GM19240 (cell line): ENCODE data around the gene TSHR.
"Not testable (repeated sequence)": the region's sequence is repeated elsewhere in the genome, so short reads cannot be mapped to it uniquely, and the experiment has no call there.

ENCODE experiments used
- DNase-seq: peaks from one replicate; pipeline ENCODE4 v3.0.0; 2011; ENCODE audit warnings: low spot score; ENCODE audit not compliant: insufficient read length

TSHR gene

DNA sequence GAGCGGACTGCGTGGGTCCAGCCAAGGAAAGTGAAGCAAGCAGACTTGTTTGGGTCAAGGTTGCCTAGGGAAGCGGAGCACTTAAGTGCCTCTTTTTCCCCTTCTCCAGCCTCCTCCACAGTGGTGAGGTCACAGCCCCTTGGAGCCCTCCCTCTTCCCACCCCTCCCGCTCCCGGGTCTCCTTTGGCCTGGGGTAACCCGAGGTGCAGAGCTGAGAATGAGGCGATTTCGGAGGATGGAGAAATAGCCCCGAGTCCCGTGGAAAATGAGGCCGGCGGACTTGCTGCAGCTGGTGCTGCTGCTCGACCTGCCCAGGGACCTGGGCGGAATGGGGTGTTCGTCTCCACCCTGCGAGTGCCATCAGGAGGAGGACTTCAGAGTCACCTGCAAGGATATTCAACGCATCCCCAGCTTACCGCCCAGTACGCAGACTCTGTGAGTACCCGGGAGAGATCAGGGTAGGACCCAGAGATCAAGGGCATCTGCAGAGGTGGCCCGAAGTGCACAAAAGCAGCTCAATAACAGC, at the start of gene TSHR:
Gene TSHR (plus strand): TSS at position 206 of the 526 bp plus-strand sequence. CDS start 60 bp downstream, at position 266.
- no peak for DNase-seq

DNA sequence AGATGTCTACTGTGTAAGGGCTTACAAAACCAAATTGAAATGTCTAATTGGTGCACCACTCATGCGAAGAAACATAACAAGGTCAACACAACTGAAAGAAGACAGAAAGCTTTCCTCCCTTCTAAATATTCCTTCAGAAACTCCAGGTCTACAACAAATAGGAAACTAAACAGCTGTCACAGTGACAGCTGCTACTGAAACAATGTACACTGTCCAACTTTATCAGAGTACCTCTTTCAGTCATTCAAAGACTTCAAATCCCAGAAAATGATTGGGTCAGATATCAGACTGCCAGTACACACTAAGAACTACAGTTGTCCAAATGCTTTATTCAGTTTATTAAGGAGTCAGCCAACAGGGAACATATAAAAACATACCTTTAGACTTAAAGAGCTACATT, 49.1 kb upstream of the TSHR start:
- DNase-seq, result no peak

DNA sequence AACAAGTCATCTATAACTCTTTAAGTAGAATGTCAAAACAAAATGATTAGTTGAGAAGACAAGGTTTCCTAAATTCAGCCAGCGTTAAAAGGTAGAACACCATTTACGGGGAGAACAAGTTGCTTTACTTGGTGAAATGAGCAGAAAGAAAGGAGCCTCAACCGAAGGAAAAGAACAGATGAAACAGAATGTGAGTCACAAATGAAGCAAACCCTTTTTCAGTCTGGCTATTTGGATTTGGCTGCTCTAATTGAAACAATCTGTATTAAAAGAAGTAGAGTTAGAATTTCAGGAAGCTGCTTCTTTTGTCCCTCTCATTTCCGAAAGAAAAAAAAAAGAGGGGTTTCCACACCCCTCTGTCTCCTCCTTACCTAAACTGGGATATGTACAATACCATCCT, 48.5 kb upstream of the TSHR start:
- DNase-seq, result no peak

GRCh38 chr14:80912013-80912412, 43.4 kb upstream of the TSHR start:
- not testable (repeated sequence) for DNase-seq

DNA sequence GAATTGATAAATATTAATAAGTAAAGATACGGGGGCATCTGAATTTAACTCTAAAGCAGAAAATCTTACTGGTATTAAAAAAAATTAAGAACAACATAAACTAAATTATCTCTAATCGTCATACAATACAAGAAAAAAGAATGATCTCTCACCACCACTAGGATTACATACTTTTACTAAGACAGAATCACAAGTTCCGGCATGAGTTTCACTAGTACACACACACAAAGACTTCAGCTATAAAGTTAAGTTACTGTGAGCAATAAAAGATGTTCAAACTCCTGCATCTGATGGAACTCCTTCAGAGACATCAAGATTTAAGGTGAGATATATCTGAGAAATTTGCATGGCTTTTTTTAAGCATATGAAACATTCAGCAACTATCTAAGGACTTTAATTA, 35.8 kb upstream of the TSHR start:
- DNase-seq, result no peak

DNA sequence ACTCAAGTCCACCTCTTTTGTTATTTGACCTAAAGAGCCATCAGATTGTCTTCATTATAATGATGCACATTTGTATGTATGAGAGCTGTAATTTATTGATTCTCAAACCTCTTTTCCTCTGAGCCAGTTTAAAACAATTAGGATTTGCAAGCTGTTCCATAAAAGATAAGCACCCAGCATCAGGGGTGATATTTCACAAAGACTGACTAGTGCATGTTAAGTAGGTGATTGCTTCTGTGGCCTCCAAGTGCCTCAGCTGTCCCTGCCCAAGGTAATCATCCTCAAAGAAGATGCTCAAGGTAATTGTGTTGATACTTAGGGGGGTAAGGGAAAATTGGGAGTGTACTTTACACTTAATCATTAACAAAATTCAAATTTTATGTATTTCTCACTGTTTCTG, 32.1 kb upstream of the TSHR start:
- no peak for DNase-seq

DNA sequence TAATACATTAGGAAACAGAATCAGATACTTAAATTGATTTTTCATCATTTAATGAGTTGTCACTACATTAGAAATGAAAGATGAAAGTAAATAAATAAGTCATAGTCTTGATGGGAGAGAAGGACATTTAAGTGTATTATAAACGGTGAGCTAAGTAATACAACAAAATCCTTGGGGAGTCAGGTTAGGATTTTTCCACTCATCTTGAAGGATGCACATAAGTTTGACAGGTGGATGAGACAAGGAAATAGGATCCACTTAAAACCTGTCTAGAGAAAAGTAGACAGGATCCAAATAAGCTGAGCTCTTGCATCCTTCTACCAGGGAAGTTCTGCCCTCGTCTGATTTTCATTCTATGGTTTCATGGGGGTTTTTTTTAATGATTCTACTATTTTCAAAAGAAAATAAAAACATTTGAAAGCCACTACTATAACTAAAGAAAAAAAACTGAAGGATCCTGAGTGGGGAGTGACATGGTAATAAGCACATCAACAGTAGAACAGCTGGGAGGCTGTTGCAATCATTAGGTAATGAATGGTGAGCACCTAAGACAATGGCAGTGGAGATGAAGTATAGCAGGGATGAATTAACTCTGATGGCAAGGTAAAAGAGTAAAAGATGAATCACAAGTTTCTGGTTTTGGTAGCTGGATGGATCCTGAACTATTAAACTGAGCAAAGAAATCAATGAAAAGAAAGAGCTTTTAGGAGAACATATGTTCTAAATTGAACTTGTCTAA, 30.9 kb upstream of the TSHR start:
- no peak for DNase-seq

DNA sequence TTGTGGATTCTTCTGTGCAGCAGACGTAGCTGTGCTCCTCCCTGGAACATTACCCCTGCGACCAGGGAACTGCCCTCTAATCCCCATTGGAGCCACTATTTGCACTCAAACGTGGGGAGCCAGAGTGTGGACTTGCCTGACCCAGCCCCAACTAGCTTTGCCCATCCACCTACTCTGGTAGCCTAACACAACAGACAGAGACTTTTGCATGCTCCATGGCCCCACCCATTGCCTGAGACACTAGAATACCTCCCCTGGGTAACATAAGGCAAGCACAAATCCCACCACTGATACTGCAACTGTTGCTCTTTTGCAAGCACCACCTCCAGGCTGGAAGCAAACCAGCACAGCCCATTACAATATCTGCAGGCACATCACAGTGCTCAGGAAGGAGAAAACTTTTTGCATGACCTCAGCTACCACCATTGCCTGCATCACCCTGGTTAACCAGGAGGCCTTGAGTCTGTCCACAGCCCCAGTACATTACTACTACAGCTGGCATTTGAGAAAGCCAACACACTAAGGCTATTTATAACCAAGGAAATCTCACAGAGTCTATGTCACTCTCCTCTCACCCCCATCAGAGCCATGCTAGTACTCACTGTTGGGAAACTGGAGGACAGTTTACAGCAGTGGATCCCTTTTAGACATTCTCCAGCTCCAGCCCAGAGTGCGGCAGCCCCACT, 28.9 kb upstream of the TSHR start:
- no peak for DNase-seq

DNA sequence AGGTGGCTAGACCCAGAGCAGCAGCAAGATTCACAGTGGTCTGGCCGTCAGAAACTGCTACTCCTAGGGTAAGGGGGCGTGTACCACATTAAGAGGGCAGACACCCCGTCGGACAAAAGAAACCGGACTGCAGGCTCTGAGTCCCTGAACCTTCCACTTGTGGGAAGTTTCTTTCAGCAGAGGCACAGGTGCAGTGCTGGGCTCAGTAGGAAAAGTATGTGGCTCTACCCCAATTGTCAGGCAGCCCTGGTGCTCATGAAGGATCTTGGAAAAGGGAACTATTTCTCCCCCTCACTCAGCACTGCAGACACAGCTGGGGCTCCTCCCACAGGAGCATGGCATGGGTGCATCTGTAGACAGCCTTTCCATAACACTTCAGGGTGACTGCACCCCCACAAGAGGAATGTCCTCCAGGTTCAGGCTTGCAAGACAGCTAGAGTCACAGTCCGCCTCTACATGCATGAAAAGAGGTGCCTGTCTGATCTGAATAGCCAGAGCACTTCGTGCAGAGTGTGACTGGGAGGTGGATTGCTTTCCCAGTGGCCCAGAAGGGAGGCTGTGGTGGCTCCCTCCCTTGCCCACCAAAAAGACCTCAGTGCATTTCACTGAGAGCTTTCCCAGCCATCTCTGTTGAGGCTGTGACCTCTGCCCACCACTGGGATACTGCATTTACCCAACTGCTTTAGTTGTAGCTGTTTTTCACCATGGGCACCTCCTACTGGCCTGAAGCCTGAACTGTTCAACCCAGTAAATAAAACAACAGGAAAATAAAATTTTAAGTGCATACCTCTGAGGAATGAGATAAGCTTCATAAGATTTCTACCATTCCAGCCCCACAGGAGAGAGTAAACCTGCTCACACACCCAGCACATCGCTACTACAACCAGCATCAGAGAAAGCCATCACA, 28.1 kb upstream of the TSHR start:
- no peak for DNase-seq

GRCh38 chr14:80930095-80930494, 25.3 kb upstream of the TSHR start:
- DNase-seq, result no peak

GRCh38 chr14:80930836-80931389, 24.5 kb upstream of the TSHR start:
- DNase-seq, result peak; percentile 19

DNA sequence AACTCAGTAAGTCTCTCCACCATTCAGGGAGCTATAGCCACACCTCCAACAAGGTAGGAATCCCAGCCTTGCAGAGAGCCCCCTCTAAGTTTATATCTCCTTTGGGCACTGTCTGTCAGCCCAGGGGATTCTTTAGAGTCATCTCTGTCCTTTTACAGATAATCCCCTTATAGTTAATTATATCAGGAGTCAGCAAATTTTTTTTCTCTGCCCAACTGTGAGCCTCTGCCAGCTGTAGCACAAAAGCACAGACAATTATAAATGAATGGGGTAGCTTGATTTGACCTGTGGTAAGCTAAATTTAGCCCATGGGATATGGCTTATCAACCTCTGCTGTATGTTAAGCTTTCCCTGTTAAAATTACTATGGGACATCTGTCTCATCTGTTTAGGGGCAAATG, 22.1 kb upstream of the TSHR start:
- no peak for DNase-seq

DNA sequence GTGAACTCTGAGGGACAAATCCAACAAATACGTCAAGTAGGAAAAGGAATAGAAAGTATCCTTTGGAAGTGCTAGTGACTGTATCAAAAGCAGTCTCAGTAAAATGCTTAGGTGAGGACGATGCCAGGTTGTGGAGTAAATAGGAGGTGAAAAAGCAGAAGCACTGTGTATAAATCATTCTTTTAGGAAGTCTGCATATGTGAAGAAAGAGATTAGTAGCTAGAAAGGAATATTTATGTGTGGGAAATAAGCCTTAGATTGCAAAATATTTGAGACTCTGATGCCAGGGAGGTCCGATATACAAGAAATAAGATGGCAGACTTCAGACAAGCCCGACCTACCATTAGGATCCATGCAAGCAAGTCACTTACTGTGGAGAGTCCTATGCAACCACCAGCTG, 21.7 kb upstream of the TSHR start:
- no peak for DNase-seq

GRCh38 chr14:80940146-80940545, 15.3 kb upstream of the TSHR start:
- no peak for DNase-seq

DNA sequence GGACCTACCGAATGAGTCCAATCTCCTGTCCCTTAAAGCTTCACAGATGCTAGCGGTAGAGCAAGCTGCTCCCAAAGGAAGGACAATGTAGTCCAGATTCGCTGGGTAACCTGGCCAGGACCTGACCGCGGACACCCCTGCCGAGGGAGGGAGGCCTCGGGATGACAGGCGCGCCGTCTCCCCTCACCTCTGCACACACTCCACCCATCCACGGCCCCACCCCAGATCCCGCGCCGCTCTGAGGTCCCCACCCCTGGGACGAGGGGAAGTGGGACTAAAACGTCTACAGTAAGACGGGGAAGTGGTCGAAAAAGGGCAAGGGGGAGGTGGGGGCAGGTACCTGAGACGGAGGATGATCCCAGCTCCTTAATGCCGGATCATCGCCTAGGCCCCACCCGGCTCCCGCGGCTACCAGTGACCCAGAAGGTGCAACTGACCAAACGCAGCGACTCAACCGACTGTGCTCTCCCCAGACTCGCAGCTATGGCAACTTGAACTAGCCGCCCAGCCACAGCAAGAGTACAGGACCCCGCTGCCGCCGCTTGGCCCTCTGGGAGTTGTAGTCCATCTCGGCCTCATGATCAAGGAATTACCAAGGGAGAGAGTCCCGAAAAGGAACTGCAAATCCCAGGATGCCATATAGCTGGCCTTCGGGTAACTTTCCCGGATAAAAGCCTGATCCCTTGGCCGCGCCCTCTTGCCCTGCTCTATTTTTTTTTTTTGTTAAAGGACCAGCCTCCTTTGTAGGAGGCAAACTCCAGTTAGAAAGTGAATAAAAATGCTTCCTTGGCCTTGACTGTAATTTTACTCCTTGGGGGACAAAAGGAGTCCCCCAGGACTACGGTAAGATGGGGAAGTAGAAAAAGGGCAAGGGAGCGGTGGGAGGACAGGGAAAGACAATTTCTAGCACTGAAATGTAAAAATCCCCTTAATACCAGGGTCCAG, 13.9 kb upstream of the TSHR start, which contains the start of gene CEP128:
Gene CEP128 (minus strand): TSS at position 498 of the 945 bp plus-strand sequence.
- DNase-seq, result peak; percentile 24

- no peak for DNase-seq
Measured at GRCh38 chr14:80942191-80942600, 13.2 kb upstream of the TSHR start.

- no peak for DNase-seq
Measured at GRCh38 chr14:80944861-80945617, 10.4 kb upstream of the TSHR start.

- DNase-seq, result no peak
Measured at GRCh38 chr14:80946187-80946586, 9.2 kb upstream of the TSHR start.

- DNase-seq, result no peak
Measured at GRCh38 chr14:80946797-80947196, 8.6 kb upstream of the TSHR start.
